ENCODE results near the gene ZNF470. TPM values are rescaled to one million over a fixed set of nuclear protein-coding genes. Genes with fewer than 3 reads are reported as not detected.

The ZNF470 gene
- total RNA-seq, 1 donor from 2014 or later: 3.4 TPM

- no peak for TF ChIP-seq CTCF (IDR thresholded peaks at IDR 0.05)
- DNase-seq (no peak), ATAC-seq (no peak)
- Histone ChIP-seq H3K27ac (no peak overlapping the region), H3K4me1 (peaks cover 5% of the 10 kb centered on the region), H3K9me3 (peaks cover 60% of the 10 kb centered on the region), H3K36me3 (peaks cover 16% of the 10 kb centered on the region), H3K4me3 (no peak overlapping the region), H3K27me3 (no peaks in the 10 kb centered on the region)
- intact Hi-C loops (cut with DNase I): no loop called here
Observed at GRCh38 chr19:56543776-56544175, 23.5 kb upstream of the ZNF470 start.

GRCh38 chr19:56547535-56547934, 19.7 kb upstream of the ZNF470 start:
- ATAC-seq (no peak), DNase-seq (no peak)
- Histone ChIP-seq H3K36me3 (peaks cover 42% of the 10 kb centered on the region), H3K4me1 (no peaks in the 10 kb centered on the region), H3K4me3 (no peak overlapping the region), H3K9me3 (peaks cover 82% of the 10 kb centered on the region), H3K27ac (no peak overlapping the region), H3K27me3 (no peaks in the 10 kb centered on the region)
- intact Hi-C loops (cut with DNase I): no loop called here
- no peak for TF ChIP-seq CTCF (IDR thresholded peaks at IDR 0.05)

GRCh38 chr19:56554272-56554869, 12.9 kb upstream of the ZNF470 start:
- Histone ChIP-seq H3K27ac (no peak overlapping the region), H3K27me3 (no peaks in the 10 kb centered on the region), H3K4me3 (no peak overlapping the region), H3K9me3 (peaks cover 92% of the 10 kb centered on the region), H3K36me3 (peaks cover 32% of the 10 kb centered on the region), H3K4me1 (no peaks in the 10 kb centered on the region)
- no peak for TF ChIP-seq CTCF (IDR thresholded peaks at IDR 0.05)
- intact Hi-C loops (cut with DNase I): no loop called here
- ATAC-seq (no peak), DNase-seq (no peak)

- no peak for TF ChIP-seq CTCF (IDR thresholded peaks at IDR 0.05)
- DNase-seq (no peak), ATAC-seq (no peak)
- Histone ChIP-seq H3K36me3 (no peaks in the 10 kb centered on the region), H3K27me3 (no peaks in the 10 kb centered on the region), H3K9me3 (peaks cover 73% of the 10 kb centered on the region), H3K4me1 (no peaks in the 10 kb centered on the region), H3K27ac (no peak overlapping the region), H3K4me3 (no peak overlapping the region)
- intact Hi-C loops (cut with DNase I): no loop called here
Observed at GRCh38 chr19:56562766-56563165, 4.5 kb upstream of the ZNF470 start.

- Histone ChIP-seq H3K36me3 (peaks cover 27% of the 10 kb centered on the region), H3K27ac (peak overlapping the region; percentile 83), H3K4me1 (peaks cover 5% of the 10 kb centered on the region), H3K9me3 (peaks cover 57% of the 10 kb centered on the region), H3K27me3 (no peaks in the 10 kb centered on the region), H3K4me3 (peak overlapping the region; percentile 90)
- intact Hi-C loops (cut with DNase I): no loop called here
- no peak for TF ChIP-seq CTCF (IDR thresholded peaks at IDR 0.05)
- DNase-seq: peak; percentile 78
- ATAC-seq: peak; percentile 55
Observed at GRCh38 chr19:56566904-56567273, 379 bp upstream of the ZNF470 start.

GRCh38 chr19:56572589-56572988, 5.3 kb downstream of the ZNF470 start:
- TF ChIP-seq CTCF (IDR thresholded peaks at IDR 0.05): no peak
- no peak for DNase-seq
- no peak for ATAC-seq
- Histone ChIP-seq H3K4me3 (no peak overlapping the region), H3K9me3 (peaks cover 78% of the 10 kb centered on the region), H3K4me1 (peaks cover 5% of the 10 kb centered on the region), H3K36me3 (peaks cover 38% of the 10 kb centered on the region), H3K27me3 (no peaks in the 10 kb centered on the region), H3K27ac (no peak overlapping the region)
- intact Hi-C loops (cut with DNase I): no loop called here

Measured in upper lobe of right lung (tissue), 1 donor.